ENCODE results near the gene HSPG2.

- no peak for TF ChIP-seq CTCF (IDR thresholded peaks at IDR 0.05)
- TF ChIP-seq POLR2AphosphoS5 (IDR thresholded peaks at IDR 0.05; ENCODE audit: insufficient read depth in 1 of 2, low read depth in 1 of 2), result peak in 1 of 2 donors; percentile 19
- TF ChIP-seq POLR2A (IDR thresholded peaks at IDR 0.05), result no peak
Measured at GRCh38 chr1:21955501-21956281, 18.6 kb upstream of the HSPG2 start.
